CD4-positive, alpha-beta T cell (primary cell): ENCODE measurements around the gene ORC3. TPM values are rescaled to one million over a fixed set of nuclear protein-coding genes. Genes with fewer than 3 reads are reported as not detected.
"Not testable (repeated sequence)": the region's sequence is repeated elsewhere in the genome, so short reads cannot be mapped to it uniquely, and the experiment has no call there.

ENCODE experiments used
- ATAC-seq: fragments of 200-7000 bp; cut with Tn5 transposase; one replicate; pipeline ENCODE4 v1.10.0; 2022; ENCODE audit warnings: mild to moderate bottlenecking; ENCODE audit not compliant: poor library complexity
- CTCF ChIA-PET: fragments of 350-600 bp; sonication (Branson Sonifier 250); formaldehyde crosslinking; loops from one replicate; lab custom pipeline; 2021; ENCODE audit warnings: antibody characterized with exemption, inconsistent platforms; lab: Charles Lee
- POLR2A ChIA-PET: fragments of 350-600 bp; sonication (Branson Sonifier 250); formaldehyde crosslinking; loops from one replicate; lab custom pipeline; 2021; ENCODE audit warnings: antibody characterized with exemption, inconsistent platforms; lab: Charles Lee
- DNase-seq, 14 experiments: peaks; one replicate each; pipeline ENCODE4 v3.0.0-alpha.2; 2013 to 2020; ENCODE audit warnings: mixed read lengths in 2 of 14
- H3K27ac ChIP-seq, 2 donors: one replicate each; pipeline versions ENCODE4 v1.5.1 to v1.7.0; 2013; ENCODE audit warnings: low read length in 2 of 2, low read depth in 1 of 2, mild to moderate bottlenecking in 1 of 2
- H3K27me3 ChIP-seq, 2 experiments: 1 replicate in 1 of 2; 2 replicates in 1 of 2; pipeline versions ENCODE4 v1.6.1 to v1.7.0; 2013; ENCODE audit warnings: low read length in 2 of 2, control low read depth in 1 of 2, mild to moderate bottlenecking in 1 of 2, moderate library complexity in 1 of 2; ENCODE audit not compliant: insufficient read depth in 2 of 2, control insufficient read depth in 1 of 2
- H3K36me3 ChIP-seq: one replicate; pipeline ENCODE4 v1.6.1; 2013; ENCODE audit warnings: low read length, control low read depth; ENCODE audit not compliant: insufficient read depth
- H3K4me1 ChIP-seq: one replicate; pipeline ENCODE4 v1.6.1; 2013; ENCODE audit warnings: low read length, control low read depth; ENCODE audit not compliant: insufficient read depth
- H3K4me3 ChIP-seq: one replicate; pipeline ENCODE4 v1.5.1; 2013; ENCODE audit warnings: mild to moderate bottlenecking, low read length, moderate library complexity
- H3K9me3 ChIP-seq, 2 experiments: 1 replicate in 1 of 2; 2 replicates in 1 of 2; pipeline versions ENCODE4 v1.6.1 to v1.7.0; 2013; ENCODE audit warnings: low read length in 2 of 2, mild to moderate bottlenecking in 2 of 2, control low read depth in 1 of 2, moderate library complexity in 1 of 2; ENCODE audit not compliant: control insufficient read depth in 1 of 2, insufficient read depth in 1 of 2
- H3K27ac Mint-ChIP-seq: one replicate; pipeline ENCODE4 v1.8.0; 2020; ENCODE audit warnings: mixed read lengths
- H3K27me3 Mint-ChIP-seq: one replicate; pipeline ENCODE4 v1.8.0; 2021; ENCODE audit warnings: mixed read lengths
- H3K36me3 Mint-ChIP-seq: one replicate; pipeline ENCODE4 v1.8.0; 2021; ENCODE audit warnings: low read depth, mixed read lengths
- H3K4me1 Mint-ChIP-seq: one replicate; pipeline ENCODE4 v1.8.0; 2021; ENCODE audit warnings: low read depth, mixed read lengths
- H3K4me3 Mint-ChIP-seq: one replicate; pipeline ENCODE4 v1.8.0; 2020; ENCODE audit warnings: mild to moderate bottlenecking, mixed read lengths
- H3K9me3 Mint-ChIP-seq: one replicate; pipeline ENCODE4 v1.8.0; 2020; ENCODE audit warnings: mixed read lengths
- CTCF ChIP-seq: fragments of 200-600 bp; IDR thresholded peaks from one replicate; pipeline ENCODE4 v1.8.0; 2022; ENCODE audit warnings: antibody characterized with exemption, mild to moderate bottlenecking
- intact Hi-C, 2 experiments: fragments of 100-400 bp; cut with DNase I in 1 of 2; cut with micrococcal nuclease in 1 of 2; formaldehyde crosslinking; loops; one replicate each; pipeline versions ENCODE4 v1.15.1 to v1.9.0; 2023 to 2025; cut with DNase I, micrococcal nuclease
- total RNA-seq, 174 experiments: library from RNA in 2 of 174; stranded (reverse) in 2 of 174; gene quantifications; one replicate each; pipeline ENCODE4 v1.2.3 and lab custom pipeline; 2021 to 2026

ORC3 gene
- total RNA-seq, 2 experiments from 2014 or later, result 12.1 to 12.9 TPM

GRCh38 chr6:87710090-87710489, 120.2 kb downstream of the ORC3 start:
- DNase-seq, result peak in 2 of 14 experiments; percentile 28 to 48
- Mint-ChIP-seq H3K4me1 (no peaks in the 10 kb centered on the region), H3K27ac (no peak overlapping the region), H3K27me3 (no peaks in the 10 kb centered on the region), H3K36me3 (no peaks in the 10 kb centered on the region), H3K4me3 (no peak overlapping the region), H3K9me3 (no peaks in the 10 kb centered on the region)
- POLR2A ChIA-PET, result no interaction called here
- no peak overlapping the region for H3K27ac ChIP-seq
- no peak for ATAC-seq
- peaks cover under 1% of the 10 kb centered on the region for H3K4me1 ChIP-seq
- H3K27me3 ChIP-seq, result no peaks in the 10 kb centered on the region
- no peak for TF ChIP-seq CTCF
- H3K36me3 ChIP-seq, result no peaks in the 10 kb centered on the region
- H3K4me3 ChIP-seq, result no peak overlapping the region
- no peaks in the 10 kb centered on the region for H3K9me3 ChIP-seq
- intact Hi-C loops, result no loop called here
- CTCF ChIA-PET, result no interaction called here

- H3K4me3 ChIP-seq, H3K9me3 Mint-ChIP-seq, ATAC-seq, DNase-seq, H3K36me3 Mint-ChIP-seq, H3K4me1 ChIP-seq, H3K27me3 Mint-ChIP-seq, H3K36me3 ChIP-seq, POLR2A ChIA-PET, H3K4me1 Mint-ChIP-seq, H3K27ac Mint-ChIP-seq, H3K27me3 ChIP-seq, H3K4me3 Mint-ChIP-seq, H3K27ac ChIP-seq, CTCF ChIA-PET, intact Hi-C loops, H3K9me3 ChIP-seq: not testable (repeated sequence)
Observed at GRCh38 chr6:87712713-87713112, 122.8 kb downstream of the ORC3 start.

- intact Hi-C loops, result no loop called here
- H3K4me3 ChIP-seq, result no peak overlapping the region
- H3K4me3 Mint-ChIP-seq, result no peak overlapping the region
- no peaks in the 10 kb centered on the region for H3K27me3 ChIP-seq
- H3K9me3 ChIP-seq, result no peaks in the 10 kb centered on the region
- H3K4me1 Mint-ChIP-seq, result no peaks in the 10 kb centered on the region
- POLR2A ChIA-PET, result interaction anchor here (0.6 kb wide), 1 partner anchor 20 kb away, joined by 3 read pairs; no protein-coding TSS in a partner anchor
- no peak overlapping the region for H3K27ac Mint-ChIP-seq
- no peak overlapping the region for H3K27ac ChIP-seq
- H3K27me3 Mint-ChIP-seq, result no peaks in the 10 kb centered on the region
- CTCF ChIA-PET, result no interaction called here
- no peak for TF ChIP-seq CTCF
- no peaks in the 10 kb centered on the region for H3K36me3 ChIP-seq
- peak in 2 of 14 experiments; percentile 25 to 35 for DNase-seq
- H3K4me1 ChIP-seq, result peaks cover 7% of the 10 kb centered on the region
- H3K36me3 Mint-ChIP-seq, result no peaks in the 10 kb centered on the region
- no peak for ATAC-seq
- H3K9me3 Mint-ChIP-seq, result no peaks in the 10 kb centered on the region
Observed at GRCh38 chr6:87714093-87714842, 124.3 kb downstream of the ORC3 start.

Other genes with a start within 250 kb of the ORC3 start
- gene C6orf163, start 245.3 kb upstream of the ORC3 start, total RNA-seq, result 1 to 10 TPM in 1 of 2 experiments, under 1 TPM in 1; 0.93 to 1.4 TPM
- gene CFAP206, start 182.2 kb upstream of the ORC3 start, total RNA-seq, result under 1 TPM in 1 of 2 experiments, not detected in 1; 0.11 TPM
- 1 to 10 TPM; 3.8 to 4.9 TPM for gene SLC35A1, start 117.2 kb upstream of the ORC3 start, total RNA-seq
- gene RARS2, start 148 bp upstream of the ORC3 start, total RNA-seq, result 10 to 100 TPM; 21.9 to 22.4 TPM
- gene AKIRIN2, start 112.1 kb downstream of the ORC3 start, total RNA-seq, result 10 to 100 TPM; 91.0 to 92.5 TPM